ENCODE results near the gene PTBP1. TPM values are rescaled to one million over a fixed set of nuclear protein-coding genes. Genes with fewer than 3 reads are reported as not detected.

PTBP1 gene
- total RNA-seq: 107 and 220 TPM in 2 replicates

DNA sequence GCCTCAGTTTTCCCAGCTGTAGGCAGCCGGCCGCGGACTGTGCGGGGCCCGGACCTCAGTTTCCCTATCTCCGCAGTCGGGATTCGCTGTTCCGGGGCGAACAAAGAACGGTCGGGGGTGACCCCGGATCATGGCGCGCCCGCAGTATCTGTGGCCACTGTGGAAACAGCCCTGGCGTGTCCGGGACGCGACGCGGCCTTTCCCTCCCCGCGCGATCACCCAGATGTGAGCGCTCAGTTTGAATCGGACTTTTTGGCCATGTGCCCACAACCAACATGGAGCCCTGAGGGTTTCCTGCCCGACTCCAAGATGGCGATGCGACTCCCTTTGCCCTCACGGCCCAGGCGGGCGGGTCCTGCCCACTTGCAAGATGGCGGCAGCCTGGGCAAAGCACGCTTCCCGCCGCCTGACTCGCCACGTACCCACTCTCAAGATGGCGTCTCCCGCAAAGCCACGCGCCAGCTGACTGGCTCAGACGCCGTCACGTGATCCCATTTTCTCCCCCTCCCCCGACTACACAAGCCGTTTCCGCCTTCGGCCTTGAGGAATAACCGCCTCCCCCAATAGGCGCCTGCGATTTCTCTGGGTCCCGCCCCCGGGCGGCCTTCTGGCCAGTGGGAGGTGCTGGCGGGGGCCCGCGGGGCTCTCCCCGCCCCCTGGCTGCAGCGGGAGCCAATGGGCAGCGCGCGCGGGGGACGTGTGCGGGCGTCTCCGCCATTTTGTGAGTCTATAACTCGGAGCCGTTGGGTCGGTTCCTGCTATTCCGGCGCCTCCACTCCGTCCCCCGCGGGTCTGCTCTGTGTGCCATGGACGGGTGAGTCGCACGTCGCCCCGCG, at the start of gene PTBP1:
PTBP1 (plus strand) TSS at position 761 of the 836 bp plus-strand sequence; CDS start at position 807, 46 bp downstream.

DNA sequence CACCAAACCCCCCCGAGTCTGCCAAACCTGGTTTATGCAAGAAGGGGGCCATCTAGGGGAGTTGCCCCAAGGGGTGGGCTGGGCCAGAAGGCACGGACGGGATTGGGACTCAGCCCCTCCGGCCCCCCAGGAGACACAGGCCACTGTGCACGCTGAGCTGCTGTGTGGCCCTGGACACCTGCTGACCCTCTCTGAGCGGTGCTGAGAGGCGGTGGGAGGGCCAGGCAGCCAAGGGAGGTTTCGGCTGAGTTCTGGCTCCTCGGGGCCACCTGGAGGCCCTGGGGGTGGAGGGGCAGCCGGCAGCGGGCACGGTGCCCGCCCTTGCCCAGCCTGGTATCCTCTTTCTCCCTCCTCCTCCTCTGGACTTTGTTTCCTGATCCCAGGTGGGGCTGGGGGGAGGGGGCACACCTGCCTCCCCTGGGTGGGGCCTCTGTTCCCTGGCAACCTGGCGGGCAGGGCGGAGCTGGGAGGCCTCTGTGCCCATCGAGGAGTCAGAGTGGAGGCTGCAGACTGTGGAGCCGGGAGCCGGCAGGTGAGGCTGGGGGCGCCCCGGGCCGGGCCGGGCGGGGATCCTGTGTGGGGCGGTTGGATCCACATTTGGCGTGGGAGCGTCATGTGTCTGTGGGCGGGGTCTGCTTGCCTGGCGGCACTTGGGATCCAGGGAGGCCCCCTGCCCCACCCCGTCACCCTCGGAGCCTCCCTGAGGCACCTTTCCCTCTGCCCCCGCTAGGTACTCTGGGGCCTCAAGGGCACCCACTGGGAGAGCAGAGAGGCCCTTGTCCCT, 46.4 kb upstream of the PTBP1 start, which contains the start of gene MISP:
MISP (plus strand) TSS at position 473 of the 784 bp plus-strand sequence. CDS start 5,835 bp downstream, outside the sequence.

DNA sequence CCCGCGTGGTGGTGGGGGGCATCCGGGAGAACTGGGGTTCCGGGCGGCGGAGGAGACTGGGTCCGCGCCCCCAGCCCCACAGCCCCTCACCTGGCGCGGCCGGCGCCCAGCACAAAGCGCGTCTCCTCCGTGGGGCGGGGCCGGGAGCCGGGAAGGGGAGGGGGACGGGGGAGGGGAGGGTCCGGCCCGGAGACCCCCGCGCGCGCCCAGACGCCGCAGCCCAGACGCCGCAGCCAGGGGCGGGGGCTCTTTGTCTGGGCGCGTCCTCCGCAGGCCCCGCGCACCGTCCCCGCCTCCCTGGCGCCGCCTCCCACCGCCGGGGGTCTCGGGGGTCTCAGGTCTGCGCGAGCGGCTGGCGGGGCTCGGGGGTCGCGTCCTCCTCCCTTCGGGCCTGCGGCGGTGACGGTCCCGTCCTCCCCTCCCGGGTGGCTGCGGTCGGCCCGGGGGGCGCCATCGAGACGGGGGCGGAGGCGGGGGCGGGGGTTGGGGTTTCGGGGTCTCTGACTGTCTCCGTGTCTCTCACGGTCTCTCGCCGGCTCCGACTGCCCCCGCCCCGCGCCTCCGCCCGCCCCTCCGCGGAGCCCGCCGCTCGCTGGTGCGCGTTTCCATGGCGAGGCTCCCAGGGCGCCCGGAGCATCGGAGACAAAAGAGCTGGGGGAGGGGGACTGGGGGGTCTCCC, 24.7 kb downstream of the PTBP1 start, which contains the start of gene PLPPR3:
PLPPR3 (minus strand) TSS at position 131 of the 679 bp plus-strand sequence. CDS start 396 bp downstream, outside the sequence.

DNA sequence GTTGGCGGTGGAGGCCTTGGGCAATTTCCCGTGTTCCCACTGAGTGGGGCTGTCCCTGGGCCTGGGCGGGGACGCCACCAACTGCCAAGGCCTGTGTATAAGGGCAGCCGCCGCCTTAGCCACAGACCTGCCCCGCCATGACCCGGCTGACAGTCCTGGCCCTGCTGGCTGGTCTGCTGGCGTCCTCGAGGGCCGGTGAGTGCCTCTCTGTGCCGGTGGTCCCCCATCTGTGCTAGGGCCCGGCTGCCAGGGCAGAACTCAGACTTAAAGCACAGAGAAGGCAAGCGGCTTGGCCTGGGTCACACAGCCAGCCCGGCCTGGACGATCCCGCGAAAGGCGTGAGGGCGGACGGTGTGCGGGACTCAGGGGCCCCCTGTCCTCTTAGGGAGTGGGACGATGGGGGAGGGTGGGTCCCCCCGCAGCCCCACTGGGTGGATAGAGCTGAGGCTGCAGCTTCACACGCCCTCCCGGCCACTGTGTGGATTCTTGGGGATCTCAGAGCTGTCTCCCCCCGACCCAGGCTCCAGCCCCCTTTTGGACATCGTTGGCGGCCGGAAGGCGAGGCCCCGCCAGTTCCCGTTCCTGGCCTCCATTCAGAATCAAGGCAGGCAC, 30.6 kb downstream of the PTBP1 start, which contains the start of gene AZU1:
AZU1 (plus strand) TSS at position 128 of the 612 bp plus-strand sequence; CDS start at position 138, 10 bp downstream.

DNA sequence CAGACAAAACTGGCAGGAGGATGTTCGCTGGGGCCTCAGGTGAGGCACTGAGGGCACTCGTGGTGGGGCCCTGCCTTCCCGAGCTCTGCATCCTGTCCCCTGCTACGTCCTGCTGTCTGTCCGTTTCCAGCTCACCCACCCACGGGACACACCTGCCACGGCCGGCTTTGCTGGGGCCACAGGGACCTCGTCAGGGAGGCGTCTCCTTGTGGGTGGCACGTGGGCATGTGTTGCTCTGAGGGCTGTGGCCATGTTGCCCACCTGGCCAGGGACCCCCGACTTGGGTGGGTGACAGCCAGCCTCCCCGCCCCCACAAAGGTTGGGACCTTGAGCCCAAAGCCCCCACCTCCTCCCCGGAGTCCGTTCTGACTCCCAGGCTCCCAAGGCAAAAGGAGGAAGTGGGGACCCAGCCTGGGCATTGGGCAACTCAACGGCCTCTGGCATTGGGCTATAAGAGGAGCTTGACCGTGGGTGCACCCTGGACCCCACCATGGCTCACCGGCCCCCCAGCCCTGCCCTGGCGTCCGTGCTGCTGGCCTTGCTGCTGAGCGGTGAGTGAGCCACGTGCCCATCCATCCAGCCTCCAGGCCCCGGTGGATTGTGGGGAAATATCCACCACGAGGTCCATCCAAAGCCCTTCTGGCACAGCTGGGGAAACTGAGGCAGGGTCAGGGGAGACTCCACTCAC, 43.4 kb downstream of the PTBP1 start, which contains the start of gene PRTN3:
PRTN3 (plus strand) TSS at position 481 of the 688 bp plus-strand sequence; CDS start at position 491, 10 bp downstream.

DNA sequence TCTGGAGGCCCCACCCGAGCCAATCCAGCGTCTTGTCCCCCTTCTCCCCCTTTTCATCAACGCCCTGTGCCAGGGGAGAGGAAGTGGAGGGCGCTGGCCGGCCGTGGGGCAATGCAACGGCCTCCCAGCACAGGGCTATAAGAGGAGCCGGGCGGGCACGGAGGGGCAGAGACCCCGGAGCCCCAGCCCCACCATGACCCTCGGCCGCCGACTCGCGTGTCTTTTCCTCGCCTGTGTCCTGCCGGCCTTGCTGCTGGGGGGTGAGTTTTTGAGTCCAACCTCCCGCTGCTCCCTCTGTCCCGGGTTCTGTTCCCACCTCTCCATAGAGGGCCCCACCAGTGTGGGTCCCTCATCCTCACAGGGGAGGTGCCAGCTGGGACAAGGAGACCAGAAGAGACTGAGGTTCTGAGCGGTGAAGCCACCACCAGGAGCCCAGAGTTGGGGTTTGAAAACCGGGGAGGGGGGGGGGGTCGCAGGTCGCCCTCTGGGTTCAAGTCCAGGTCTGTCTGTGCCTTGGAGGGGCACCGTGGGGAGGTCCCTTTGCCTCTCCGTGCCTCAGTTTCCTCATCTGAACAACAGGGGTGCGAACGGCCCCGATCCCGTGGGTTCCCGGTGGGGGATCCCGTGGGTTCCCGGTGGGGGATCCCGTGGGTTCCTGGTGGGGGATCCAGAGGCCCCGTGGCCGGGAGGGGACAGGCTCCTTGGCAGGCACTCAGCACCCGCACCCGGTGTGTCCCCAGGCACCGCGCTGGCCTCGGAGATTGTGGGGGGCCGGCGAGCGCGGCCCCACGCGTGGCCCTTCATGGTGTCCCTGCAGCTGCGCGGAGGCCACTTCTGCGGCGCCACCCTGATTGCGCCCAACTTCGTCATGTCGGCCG, 55.1 kb downstream of the PTBP1 start, which contains the start of gene ELANE:
ELANE (plus strand) TSS at position 168 of the 878 bp plus-strand sequence; CDS start at position 194, 26 bp downstream.

DNA sequence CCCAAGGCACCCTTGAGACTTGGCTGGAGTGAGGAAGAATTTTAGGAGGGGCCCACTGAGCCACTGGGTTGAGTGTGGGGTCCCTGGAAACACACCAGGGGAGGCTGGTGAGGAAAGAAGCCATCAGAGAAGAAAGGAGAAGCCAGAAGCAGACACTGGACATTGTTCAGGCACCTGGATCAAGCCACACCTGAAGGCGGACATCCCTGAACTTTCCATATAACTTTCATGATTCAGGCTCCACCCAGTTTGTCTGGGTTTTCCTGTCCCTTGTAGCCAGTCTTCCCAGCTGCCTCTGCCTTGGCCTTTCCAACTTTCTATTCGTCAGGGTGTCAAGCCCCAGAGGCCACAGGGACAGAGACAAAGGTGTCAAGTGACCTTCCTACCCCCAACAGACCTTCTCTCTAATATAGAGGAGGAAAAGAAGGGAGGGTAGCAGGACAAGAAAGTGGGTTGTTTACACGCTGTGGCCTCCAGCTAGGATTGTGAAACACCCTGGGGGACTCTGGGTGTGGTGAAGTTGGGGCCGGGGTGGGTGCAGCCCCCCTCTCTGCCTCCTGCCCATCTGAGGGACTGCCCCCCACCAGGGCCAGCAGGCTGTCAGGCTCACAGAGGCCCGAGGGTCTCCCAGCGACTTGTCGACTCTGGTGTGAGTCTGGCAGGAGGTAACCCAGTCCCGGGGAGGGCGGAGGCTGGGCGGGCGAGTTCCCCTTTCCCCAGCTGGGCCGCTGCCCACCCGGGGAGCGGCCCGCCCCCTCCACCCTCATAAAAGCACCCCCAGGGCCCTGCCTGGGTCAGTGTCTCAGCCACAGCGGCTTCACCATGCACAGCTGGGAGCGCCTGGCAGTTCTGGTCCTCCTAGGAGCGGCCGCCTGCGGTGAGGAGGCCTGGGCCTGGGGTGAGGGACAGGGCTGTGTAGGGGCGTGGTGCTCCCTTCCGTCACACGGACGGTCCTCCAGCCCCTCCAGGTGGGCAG, 61.9 kb downstream of the PTBP1 start, which contains the start of gene CFD:
CFD (plus strand) TSS at position 797 of the 976 bp plus-strand sequence; CDS start at position 823, 26 bp downstream.

Other genes starting within 250 kb of the PTBP1 start
- 307 and 357 TPM in 2 replicates for gene BSG, start 224.9 kb upstream of the PTBP1 start, total RNA-seq
- gene HCN2, start 207.6 kb upstream of the PTBP1 start, total RNA-seq: under 0.01 and 1.3 TPM in 2 replicates
- 25.3 and 27.5 TPM in 2 replicates for gene POLRMT, start 163.9 kb upstream of the PTBP1 start, total RNA-seq
- not detected in 2 replicates for gene FGF22, start 157.6 kb upstream of the PTBP1 start, total RNA-seq
- 38.3 and 40.9 TPM in 2 replicates for gene RNF126, start 134.2 kb upstream of the PTBP1 start, total RNA-seq
- gene FSTL3, start 121.1 kb upstream of the PTBP1 start, total RNA-seq: 18.1 and 47.4 TPM in 2 replicates
- gene PRSS57, start 102.0 kb upstream of the PTBP1 start, total RNA-seq: not detected in 2 replicates
- gene PALM, start 88.5 kb upstream of the PTBP1 start, total RNA-seq: 2.4 and 5.5 TPM in 2 replicates
- gene MISP, start 46.3 kb upstream of the PTBP1 start, total RNA-seq: not detected in 2 replicates
- 0.15 and 0.97 TPM in 2 replicates for gene PLPPR3, start 24.5 kb downstream of the PTBP1 start, total RNA-seq
- gene AZU1, start 30.4 kb downstream of the PTBP1 start, total RNA-seq: not detected in 2 replicates
- gene PRTN3, start 43.5 kb downstream of the PTBP1 start, total RNA-seq: not detected in 2 replicates
- not detected in 2 replicates for gene ELANE, start 54.9 kb downstream of the PTBP1 start, total RNA-seq
- 0.30 and 1.3 TPM in 2 replicates for gene CFD, start 62.2 kb downstream of the PTBP1 start, total RNA-seq
- gene MED16, start 95.7 kb downstream of the PTBP1 start, total RNA-seq: 17.2 and 23.4 TPM in 2 replicates
- not detected in 2 replicates for gene RNU6-9, start 96.0 kb downstream of the PTBP1 start, total RNA-seq
- gene R3HDM4, start 115.8 kb downstream of the PTBP1 start, total RNA-seq: 14.0 and 18.8 TPM in 2 replicates
- not detected in 2 replicates for gene KISS1R, start 119.9 kb downstream of the PTBP1 start, total RNA-seq
- gene ARID3A, start 128.6 kb downstream of the PTBP1 start, total RNA-seq: 2.7 and 7.1 TPM in 2 replicates
- gene WDR18, start 186.9 kb downstream of the PTBP1 start, total RNA-seq: 83.3 and 118 TPM in 2 replicates
- gene GRIN3B, start 203.0 kb downstream of the PTBP1 start, total RNA-seq: 0.65 TPM in 1 of 2 replicates, not detected in the other
- 52.3 and 57.5 TPM in 2 replicates for gene TMEM259, start 223.7 kb downstream of the PTBP1 start, total RNA-seq
- gene RNU6-2, start 224.1 kb downstream of the PTBP1 start, total RNA-seq: not detected in 2 replicates
- 120 and 173 TPM in 2 replicates for gene CNN2, start 229.2 kb downstream of the PTBP1 start, total RNA-seq
- 4.5 and 5.2 TPM in 2 replicates for gene ABCA7, start 242.7 kb downstream of the PTBP1 start, total RNA-seq

Measured in epithelial cell of umbilical artery (primary cell).